NCI-H1417 (cell line): ENCODE data around the gene DOCK3.

ENCODE experiments used
- DNase-seq, 3 experiments: peaks; one replicate each; lab custom pipeline; 2025; lab: John Stamatoyannopoulos, UW

Gene DOCK3

GRCh38 chr3:51408021-51408420 is 733.3 kb downstream of the DOCK3 start:
- DNase-seq = no peak

- no peak for DNase-seq
These were observed 734.1 kb downstream of the DOCK3 start for GRCh38 chr3:51408813-51409212.

- no peak for DNase-seq
These were observed 747.5 kb downstream of the DOCK3 start for GRCh38 chr3:51422211-51422610.

GRCh38 chr3:51426921-51427320 is 752.2 kb downstream of the DOCK3 start:
- no peak for DNase-seq

GRCh38 chr3:51429138-51429537 is 754.4 kb downstream of the DOCK3 start:
- DNase-seq = no peak
